Effector CD4-positive, alpha-beta T cell (primary cell): ENCODE data around the gene CABP2. TPM values are rescaled to one million over a fixed set of nuclear protein-coding genes. Genes with fewer than 3 reads are reported as not detected.
"Not testable (repeated sequence)": the region's sequence is repeated elsewhere in the genome, so short reads cannot be mapped to it uniquely, and the experiment has no call there.

Experiments used
- DNase-seq: peaks from one replicate; pipeline ENCODE4 v3.0.0-alpha.2; 2020
- total RNA-seq: gene quantifications from one replicate; lab custom pipeline; 2026; lab: John Stamatoyannopoulos, UW

CABP2 gene
- not detected for total RNA-seq

DNA sequence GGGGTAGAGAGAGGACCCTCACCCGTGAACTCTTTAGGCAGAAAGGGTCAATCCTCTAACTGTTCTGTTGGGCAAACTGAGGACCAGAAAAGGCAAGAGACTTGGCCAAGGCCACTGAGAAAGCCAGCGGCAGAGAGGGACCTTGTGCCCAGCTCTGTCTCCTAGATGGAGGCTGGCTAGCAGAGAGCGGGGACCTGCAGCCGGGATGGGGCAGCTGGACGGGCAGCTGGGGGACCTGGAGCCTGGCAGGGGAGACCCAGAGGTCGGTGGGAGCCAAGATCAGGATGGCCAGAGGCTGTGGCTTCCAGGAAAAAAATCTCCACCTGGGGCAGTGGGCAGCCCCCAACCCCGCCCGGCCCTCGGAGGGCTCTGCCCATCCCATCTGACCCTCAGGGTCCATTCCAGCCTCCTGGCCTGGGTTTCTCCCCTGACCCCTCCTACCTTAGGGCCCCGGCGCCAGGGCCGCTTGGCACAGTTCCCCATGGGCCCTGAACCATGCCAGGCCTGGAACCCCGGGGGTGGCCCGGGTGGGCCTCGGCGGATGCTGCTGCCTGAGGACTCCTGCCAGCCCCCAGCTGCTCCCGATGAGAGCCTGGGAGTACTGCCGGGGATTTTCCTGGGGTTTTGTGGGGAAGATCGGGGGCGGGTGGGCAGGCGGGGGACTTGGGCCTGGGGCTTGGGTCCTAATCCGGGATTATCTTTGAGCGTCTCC is at the start of gene CABP2:
TSS of gene CABP2 (minus strand) at position 603 of the 712 bp plus-strand sequence. CDS start at position 483, 120 bp downstream.
- no peak for DNase-seq

DNA sequence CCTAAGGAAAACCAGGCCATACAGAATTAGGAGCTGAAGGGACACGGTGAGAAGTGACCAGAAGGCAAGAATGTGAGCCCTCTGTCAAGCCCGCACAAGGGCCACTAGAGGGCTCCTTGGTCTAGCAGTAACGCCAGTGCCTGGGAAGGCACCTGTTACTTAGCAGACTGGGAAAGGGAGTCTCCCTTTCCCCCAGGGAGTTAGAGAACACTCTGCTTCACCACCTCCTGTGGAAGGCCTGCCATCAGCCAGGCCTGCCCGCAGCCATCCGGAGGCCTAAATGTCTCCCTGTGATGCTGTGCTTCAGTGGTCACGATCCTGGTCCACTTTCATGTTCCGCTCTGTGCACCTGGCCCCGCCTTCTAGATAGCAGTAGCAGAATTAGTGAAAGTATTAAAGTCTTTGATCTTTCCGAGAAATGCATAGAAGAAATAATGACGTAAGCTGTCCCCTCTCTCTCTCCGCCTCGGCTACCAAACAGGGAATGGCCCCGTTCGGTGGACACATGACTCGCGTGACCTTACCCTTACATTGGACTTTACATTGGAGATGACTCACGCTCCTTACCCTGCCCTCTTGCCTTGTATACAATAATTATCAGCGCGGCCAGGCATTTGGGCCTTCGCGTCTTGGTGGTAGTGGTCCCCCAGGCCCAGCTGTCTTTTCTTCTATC is 49.6 kb upstream of the CABP2 start:
- no peak for DNase-seq

GRCh38 chr11:67572305-67572704 is 49.1 kb upstream of the CABP2 start:
- no peak for DNase-seq

DNA sequence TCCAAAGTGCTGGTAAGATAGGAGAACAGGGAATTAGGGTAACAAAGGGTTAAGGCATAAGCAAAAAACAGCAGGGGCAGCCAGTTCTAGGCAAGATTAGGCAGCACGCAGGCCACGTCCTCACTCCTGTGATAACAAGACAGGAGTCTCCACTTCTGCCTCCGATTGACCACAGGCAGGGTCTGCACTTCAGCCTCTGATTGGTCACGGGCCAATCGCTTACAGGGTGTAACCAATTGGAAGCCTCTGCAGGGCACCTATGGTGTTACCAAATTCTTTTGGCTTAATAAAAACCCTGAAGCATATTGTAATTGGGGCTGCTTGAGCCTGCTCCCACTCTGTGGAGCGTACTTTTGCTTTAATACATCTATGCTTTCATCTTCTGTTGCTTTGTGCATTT is 48.2 kb upstream of the CABP2 start:
- no peak for DNase-seq

- no peak for DNase-seq
These were observed 41.0 kb upstream of the CABP2 start for GRCh38 chr11:67564230-67564629.

- not testable (repeated sequence) for DNase-seq
These were observed 40.5 kb upstream of the CABP2 start for GRCh38 chr11:67563705-67564114.

DNA sequence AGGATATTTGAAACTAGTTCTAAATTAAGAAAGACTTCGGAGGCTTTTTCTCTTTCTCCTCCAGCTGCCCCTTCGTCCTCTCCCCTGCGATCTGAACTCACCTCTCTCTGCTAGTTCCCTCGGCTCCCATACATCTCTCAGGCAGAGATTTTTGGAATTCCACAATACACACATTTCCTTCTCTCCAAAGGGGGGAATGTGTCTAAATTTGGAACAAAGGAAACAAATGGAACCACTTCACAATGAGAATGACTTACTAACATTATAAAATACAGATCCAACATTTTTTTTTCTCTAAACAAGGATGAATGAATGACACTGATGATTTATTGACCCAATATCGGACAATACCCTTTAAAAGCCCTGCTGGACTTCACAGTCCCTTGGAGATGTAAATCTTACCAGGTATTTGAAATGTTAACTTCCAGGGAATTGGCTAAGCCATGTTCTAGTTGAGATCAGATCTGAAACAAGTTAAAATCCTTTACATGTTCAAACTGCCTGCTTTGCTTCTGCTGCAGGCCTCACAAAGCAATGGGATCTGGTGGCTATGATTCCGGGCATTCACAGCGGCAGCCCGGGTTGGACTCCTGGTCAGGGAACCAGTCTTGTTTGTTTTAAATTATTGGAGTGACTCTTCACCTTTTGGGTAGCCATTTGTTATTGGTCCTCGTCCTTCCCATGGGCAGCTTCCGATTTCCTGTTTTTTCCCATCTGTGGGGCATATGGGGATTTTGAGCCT is 39.9 kb upstream of the CABP2 start:
- DNase-seq: no peak

GRCh38 chr11:67561971-67562619 is 38.8 kb upstream of the CABP2 start:
- no peak for DNase-seq

DNA sequence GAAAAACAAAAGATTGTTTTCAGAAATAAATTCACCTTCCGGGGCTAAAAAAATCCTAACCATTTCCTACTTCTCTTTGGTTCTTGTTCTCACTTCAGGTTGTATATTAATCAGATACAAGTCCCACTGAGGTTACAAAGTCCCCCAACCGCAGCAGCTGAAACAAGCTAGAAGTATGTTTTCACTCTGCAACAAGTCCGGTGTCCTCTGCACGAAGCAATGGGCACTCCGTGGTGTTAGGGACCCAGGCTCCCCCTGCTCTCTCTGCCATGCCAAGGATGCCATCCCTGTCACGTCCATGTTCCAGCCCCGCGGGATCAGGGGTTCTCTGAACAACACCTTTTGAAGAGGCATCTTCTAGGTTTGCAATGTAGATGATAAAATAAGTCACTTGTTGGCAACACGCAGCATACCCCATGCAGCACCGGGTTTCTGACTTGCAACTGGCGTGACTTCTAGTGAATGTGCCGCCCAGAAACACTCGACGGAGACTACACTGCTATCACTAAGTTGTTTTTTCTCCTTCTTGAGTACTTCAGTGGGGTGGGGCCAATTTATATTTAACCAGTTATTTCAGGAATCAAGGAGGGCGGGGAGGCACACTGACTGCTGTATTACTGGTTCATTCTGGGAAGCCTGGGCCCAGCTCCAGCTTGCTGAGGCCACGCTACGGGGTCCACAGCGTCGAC is 35.0 kb upstream of the CABP2 start:
- no peak for DNase-seq

GRCh38 chr11:67556244-67556643 is 33.0 kb upstream of the CABP2 start:
- no peak for DNase-seq

GRCh38 chr11:67551697-67552096 is 28.5 kb upstream of the CABP2 start:
- DNase-seq: not testable (repeated sequence)

DNA sequence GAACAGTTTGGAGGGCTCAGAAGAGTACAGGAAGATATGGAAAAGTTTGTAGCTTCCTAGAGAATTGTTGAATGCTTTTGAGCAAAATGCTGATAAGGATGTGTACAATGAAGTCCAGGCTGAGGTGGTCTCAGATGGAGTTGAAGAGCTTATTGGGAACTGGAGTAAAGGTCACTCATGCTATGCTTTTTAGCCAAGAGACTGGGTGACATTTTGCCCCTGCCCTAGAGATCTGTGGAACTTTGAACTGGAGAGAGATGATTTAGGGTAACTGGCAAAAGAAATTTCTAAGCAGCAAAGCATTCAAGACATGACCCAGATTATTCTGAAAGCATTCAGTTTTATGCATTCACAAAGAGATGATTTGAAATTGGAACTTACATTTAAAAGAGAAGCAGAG is 27.9 kb upstream of the CABP2 start:
- DNase-seq: no peak

DNA sequence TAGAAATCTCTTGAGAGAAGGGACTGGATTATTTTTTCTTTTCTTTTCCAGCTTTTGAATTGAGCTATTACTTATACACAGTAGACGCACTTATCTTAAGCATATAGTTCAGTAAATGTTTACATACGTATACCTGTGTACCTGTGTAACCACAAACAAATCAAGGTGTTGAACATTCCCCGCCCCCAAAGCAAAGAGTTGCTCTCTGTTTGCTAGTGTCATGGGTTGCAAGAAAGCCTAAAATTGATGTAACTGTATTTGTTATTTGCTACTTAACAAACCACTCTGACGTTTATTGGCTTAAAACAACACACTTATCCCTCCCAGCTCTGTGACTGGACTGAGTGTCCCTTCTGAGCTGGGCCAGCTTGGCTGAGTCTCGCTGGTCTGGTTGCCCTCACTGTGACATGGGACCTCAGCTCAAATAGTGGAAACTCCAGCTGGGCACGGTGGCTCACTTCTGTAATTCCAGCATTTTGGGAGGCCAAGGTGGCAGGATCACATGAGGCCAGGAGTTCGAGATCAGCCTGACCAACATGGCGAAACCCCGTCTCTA is 25.4 kb upstream of the CABP2 start:
- no peak for DNase-seq

GRCh38 chr11:67548112-67548511 is 24.9 kb upstream of the CABP2 start:
- DNase-seq: not testable (repeated sequence)

GRCh38 chr11:67545280-67545679 is 22.0 kb upstream of the CABP2 start:
- DNase-seq: no peak

DNA sequence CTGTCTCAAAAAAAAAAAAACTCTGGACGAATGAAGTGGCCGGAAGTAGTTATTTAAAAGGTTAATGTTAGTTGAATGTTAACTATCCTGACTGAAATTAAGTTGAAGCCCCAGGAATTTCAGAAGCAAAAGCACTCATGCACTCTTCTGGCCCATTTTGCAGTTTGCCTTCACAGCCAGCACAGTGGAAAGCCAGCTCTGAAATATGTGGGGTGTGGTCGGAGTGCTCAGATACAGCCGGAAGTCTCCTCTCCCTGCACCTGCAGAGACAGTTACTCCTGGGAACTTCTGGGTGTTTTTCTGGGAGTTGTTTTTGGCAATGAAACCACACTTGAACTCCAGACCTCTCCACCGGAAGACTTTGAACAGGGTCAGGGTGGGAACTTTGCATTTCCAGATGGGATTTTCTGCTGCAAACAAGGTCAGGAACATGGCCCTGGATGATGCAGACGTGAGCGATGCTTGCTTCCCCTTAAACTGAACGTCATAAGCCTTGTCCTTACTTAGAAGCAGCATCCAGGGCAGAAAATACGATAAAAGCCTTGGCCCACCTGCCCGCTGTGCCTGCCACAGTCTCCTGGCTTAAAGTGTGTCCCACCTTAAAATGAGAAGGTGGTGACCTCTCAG is 21.5 kb upstream of the CABP2 start:
- DNase-seq: no peak

DNA sequence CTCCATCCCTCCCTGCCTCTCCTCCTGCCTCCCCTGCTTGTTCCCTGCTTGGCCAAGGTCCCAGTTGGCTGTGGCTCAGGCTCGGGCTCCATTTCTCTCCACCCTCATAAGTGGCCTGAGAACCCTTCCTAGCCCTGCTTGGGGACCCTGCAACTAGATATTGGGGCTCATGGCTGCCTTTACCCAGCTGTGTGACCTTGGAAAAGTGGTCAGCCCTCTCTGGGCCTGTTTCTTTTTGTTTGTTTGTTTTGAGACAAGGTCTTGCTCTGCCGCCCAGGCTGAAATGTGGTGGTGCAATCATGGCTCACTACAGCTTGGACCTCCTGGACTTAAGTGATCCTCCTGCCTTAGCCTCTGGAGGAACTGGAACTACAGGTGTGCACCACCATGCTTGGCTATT is 20.3 kb upstream of the CABP2 start:
- DNase-seq: no peak

GRCh38 chr11:67542971-67543370 is 19.7 kb upstream of the CABP2 start:
- DNase-seq: no peak

DNA sequence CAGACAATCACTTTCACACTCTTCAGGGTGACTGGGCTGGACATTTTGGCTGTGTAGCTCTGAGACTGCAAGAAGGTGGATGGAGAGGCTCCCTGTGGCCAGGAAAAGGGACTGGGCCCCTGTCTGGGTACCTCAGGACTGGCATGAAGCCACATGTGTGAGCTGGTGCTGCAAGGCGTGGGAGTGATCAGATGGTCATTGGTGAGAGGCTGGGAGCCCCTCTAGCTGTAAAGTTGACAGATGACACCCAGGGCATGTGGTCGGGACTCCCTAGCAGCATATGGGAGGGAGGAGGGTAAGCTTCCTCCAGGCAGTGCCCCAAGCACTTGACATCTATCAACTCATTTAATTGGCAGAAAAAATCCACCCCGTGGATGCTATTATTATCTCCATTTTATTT is 18.9 kb upstream of the CABP2 start:
- no peak for DNase-seq

GRCh38 chr11:67541198-67541597 is 18.0 kb upstream of the CABP2 start:
- no peak for DNase-seq

- no peak for DNase-seq
These were observed 16.3 kb upstream of the CABP2 start for GRCh38 chr11:67539550-67539949.
